ENCODE data around the gene PFKFB1. TPM values are rescaled to one million over a fixed set of nuclear protein-coding genes. Genes with fewer than 3 reads are reported as not detected.

Gene PFKFB1
- total RNA-seq, 2 experiments from 2014 or later, result 0.54 to 0.86 TPM

DNA sequence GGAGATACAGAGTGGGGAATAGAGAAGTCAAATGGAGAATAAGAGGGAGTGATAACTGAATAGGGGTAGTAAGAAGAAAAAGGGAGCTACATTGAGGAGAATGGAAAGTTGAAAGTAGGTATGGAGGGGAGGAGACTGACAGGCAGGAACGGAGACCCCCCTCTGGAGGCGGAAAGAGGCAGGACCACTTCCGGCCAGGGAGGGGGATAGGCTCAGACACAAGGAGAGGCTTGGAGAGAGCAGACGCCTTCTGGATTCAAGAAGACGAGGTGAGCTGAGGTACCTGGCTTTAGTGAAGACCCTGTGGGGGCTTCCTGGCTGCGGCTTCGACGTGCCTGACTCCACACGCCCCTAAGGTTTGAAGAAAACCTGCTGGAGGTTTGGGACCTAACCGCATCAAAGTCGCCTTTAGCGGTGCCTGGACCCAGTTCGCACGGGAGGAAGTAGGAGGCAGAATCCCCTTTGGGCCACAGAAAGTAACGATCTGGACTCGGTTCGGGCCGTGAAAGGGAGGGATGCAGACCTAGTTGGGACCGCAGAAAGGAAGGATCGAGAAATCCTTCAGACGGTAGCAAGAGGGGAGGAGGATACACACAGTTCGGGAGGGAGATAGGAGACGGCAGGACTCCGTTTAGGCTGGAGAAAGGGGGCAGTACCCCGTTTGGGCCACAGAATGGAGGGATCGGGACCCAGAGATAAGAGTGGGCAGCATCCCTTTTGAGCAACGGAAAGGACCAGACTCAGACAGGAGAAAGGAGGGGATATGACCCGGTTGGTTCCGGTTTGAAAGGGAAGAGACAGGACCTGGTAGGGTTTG is 73.2 kb downstream of the PFKFB1 start, which contains the start of gene TRO:
Gene TRO, plus strand, starts transcription at position 215 of the 817 bp plus-strand sequence. CDS start 1,423 bp downstream, outside the sequence.
- no peaks in the 10 kb centered on the region for H3K36me3 Mint-ChIP-seq
- H3K4me3 Mint-ChIP-seq, result peak within 1 kb of the TSS; percentile 89
- no peaks in the 10 kb centered on the region for H3K27me3 Mint-ChIP-seq
- peak; percentile 12 for DNase-seq
- no peaks in the 10 kb centered on the region for H3K4me1 Mint-ChIP-seq
- no peaks in the 10 kb centered on the region for H3K9me3 Mint-ChIP-seq
- peak within 1 kb of the TSS; percentile 30 for H3K27ac Mint-ChIP-seq

DNA sequence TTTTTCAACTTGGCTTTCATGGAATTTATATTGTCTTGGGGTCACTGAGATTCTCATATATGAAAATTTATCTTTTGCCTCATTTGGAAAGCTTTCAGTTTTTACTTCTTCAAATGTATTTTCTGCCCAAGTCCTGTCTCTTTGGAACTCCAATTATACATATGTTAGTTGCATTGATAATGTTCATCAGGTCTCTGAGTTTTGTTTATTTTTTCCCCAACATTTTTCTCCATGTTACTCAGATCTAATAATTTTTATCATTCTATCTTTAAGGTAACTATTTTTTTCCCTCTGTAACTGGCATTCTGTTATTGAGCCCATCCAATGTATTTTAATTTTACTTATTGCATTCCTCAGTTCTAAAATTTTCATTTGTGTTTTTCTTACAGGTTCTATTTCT is 84.0 kb downstream of the PFKFB1 start:
- H3K4me3 Mint-ChIP-seq, result no peak overlapping the region
- H3K9me3 Mint-ChIP-seq, result peaks cover 1% of the 10 kb centered on the region
- H3K27me3 Mint-ChIP-seq, result no peaks in the 10 kb centered on the region
- H3K4me1 Mint-ChIP-seq, result no peaks in the 10 kb centered on the region
- no peak for DNase-seq
- no peaks in the 10 kb centered on the region for H3K36me3 Mint-ChIP-seq
- H3K27ac Mint-ChIP-seq, result no peak overlapping the region

DNA sequence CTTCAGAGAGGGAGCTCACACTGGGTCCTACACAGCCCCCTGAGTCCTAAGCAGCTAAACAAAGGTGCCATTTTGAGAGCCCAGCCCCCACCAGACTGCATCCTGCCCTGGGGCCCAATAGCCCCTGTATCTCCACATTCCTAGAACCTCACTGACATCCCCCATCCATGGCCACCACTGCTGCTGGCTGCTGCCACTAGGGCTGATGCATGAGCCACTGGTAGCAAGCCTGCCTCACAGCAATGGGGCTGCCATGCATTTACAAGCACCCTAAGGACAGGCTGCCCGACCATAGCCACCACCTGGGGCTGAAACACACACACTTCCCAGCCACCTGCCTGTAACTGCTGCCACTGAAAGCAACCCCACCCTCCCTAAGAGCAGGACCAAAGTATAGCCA is 99.8 kb downstream of the PFKFB1 start:
- Mint-ChIP-seq H3K4me3 (no peak overlapping the region), H3K9me3 (no peaks in the 10 kb centered on the region), H3K4me1 (no peaks in the 10 kb centered on the region), H3K27me3 (no peaks in the 10 kb centered on the region), H3K36me3 (no peaks in the 10 kb centered on the region), H3K27ac (no peak overlapping the region)
- DNase-seq, result no peak

DNA sequence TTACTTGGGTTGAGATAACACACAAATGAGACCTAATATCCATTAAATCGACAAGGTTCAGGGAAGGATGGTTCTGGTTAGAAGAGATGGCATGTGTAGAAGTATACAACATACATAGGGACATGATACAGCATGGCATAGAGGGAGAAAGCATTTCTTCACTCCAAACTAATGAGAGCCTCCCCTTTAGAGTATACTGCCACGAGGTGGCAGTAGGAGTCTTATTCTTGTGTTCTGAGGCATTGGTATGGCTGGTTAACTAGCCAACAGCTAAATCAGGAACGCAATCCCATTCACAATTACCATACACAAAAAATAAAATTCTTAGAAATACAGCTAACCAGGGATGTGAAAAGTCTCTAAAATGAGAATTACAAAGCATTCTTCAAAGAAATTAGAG is 102.4 kb downstream of the PFKFB1 start:
- DNase-seq, result peak; percentile 2
- Mint-ChIP-seq H3K4me3 (no peak overlapping the region), H3K4me1 (no peaks in the 10 kb centered on the region), H3K27ac (no peak overlapping the region), H3K27me3 (peaks cover 5% of the 10 kb centered on the region), H3K36me3 (no peaks in the 10 kb centered on the region), H3K9me3 (no peaks in the 10 kb centered on the region)

DNA sequence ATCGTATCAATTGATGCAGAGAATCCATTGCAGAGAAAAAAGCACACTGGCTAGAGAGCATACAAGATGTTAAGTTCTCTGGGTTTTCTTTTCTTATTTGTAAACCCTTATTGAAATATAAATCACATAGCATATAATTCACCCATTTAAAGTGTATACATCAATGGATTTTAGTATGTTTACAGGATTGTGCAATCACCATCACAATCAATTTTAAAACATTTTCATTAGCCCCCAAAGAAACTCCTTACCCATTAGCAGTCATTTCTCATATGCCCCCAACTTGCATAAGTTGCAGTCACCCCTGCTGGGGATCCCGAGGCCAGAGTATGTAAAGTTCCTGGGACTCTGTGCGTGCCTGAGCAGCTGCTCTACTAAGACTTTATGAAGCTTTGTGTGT is 108.2 kb downstream of the PFKFB1 start:
- H3K27ac Mint-ChIP-seq, result no peak overlapping the region
- H3K36me3 Mint-ChIP-seq, result no peaks in the 10 kb centered on the region
- H3K9me3 Mint-ChIP-seq, result no peaks in the 10 kb centered on the region
- no peak overlapping the region for H3K4me3 Mint-ChIP-seq
- H3K27me3 Mint-ChIP-seq, result peaks cover 8% of the 10 kb centered on the region
- no peak for DNase-seq
- no peaks in the 10 kb centered on the region for H3K4me1 Mint-ChIP-seq

Other genes starting within 250 kb of the PFKFB1 start
- not detected for gene ITIH6, start 195.9 kb downstream of the PFKFB1 start, total RNA-seq
- gene MAGED2, start 186.4 kb downstream of the PFKFB1 start, total RNA-seq, result 10 to 100 TPM; 29.9 to 32.9 TPM
- 1 to 10 TPM; 5.9 to 7.9 TPM for gene TRO, start 73.4 kb downstream of the PFKFB1 start, total RNA-seq
- 10 to 100 TPM; 41.7 to 41.8 TPM for gene APEX2, start 6.2 kb upstream of the PFKFB1 start, total RNA-seq
- gene ALAS2, start 36.8 kb upstream of the PFKFB1 start, total RNA-seq, result not detected
- under 1 TPM; 0.52 to 0.56 TPM for gene PAGE2B, start 80.8 kb upstream of the PFKFB1 start, total RNA-seq
- not detected for gene PAGE2, start 94.8 kb upstream of the PFKFB1 start, total RNA-seq
- 1 to 10 TPM in 1 of 2 experiments, not detected in 1; 1.5 TPM for gene PAGE5, start 226.2 kb upstream of the PFKFB1 start, total RNA-seq

Measured in activated naive CD8-positive, alpha-beta T cell treated with anti-CD3 and anti-CD28 coated beads for 36 hours (primary cell).